ENCODE data around the gene FAM236A. TPM values are rescaled to one million over a fixed set of nuclear protein-coding genes. Genes with fewer than 3 reads are reported as not detected.

FAM236A gene
- total RNA-seq, 1 donor from 2014 or later: not detected

Other genes starting within 250 kb of the FAM236A start
- gene PHKA1, start 223.9 kb upstream of the FAM236A start, total RNA-seq: 3.9 TPM
- gene DMRTC1B, start 161.3 kb upstream of the FAM236A start, total RNA-seq: 0.53 TPM
- not detected for gene FAM236B, start 155.5 kb upstream of the FAM236A start, total RNA-seq
- gene FAM236D, start 130.0 kb upstream of the FAM236A start, total RNA-seq: not detected
- not detected for gene FAM236C, start 25.6 kb upstream of the FAM236A start, total RNA-seq
- not detected for gene DMRTC1, start 5.6 kb downstream of the FAM236A start, total RNA-seq
- gene PABPC1L2B, start 64.7 kb downstream of the FAM236A start, total RNA-seq: not detected
- gene PABPC1L2A, start 141.3 kb downstream of the FAM236A start, total RNA-seq: not detected

Data from lower lobe of right lung (tissue), 1 donor.